ENCODE measurements around the gene AMER3.

- TF ChIP-seq CTCF (IDR thresholded peaks at IDR 0.05) (no peak), SIN3A (IDR thresholded peaks at IDR 0.05; ENCODE audit: borderline replicate concordance, insufficient read depth, low read depth, low read length) (no peak), TCF7L2 (IDR thresholded peaks at IDR 0.05; ENCODE audit: low read depth, low read length) (no peak)
Measured at GRCh38 chr2:130726614-130727180, 28.6 kb upstream of the AMER3 start.

Measured in Panc1 (cell line).